GM12874 (cell line): Measurements from ENCODE around the gene TCF21.

Experiments
- CTCF ChIP-seq: IDR thresholded peaks from 2 replicates; pipeline ENCODE4 v1.5.1; 2011; ENCODE audit warnings: low read depth, mild to moderate bottlenecking, control low read depth, low read length, moderate library complexity; ENCODE audit not compliant: insufficient read depth

The TCF21 gene

GRCh38 chr6:133917781-133918180 lies 28.9 kb downstream of the TCF21 start:
- no peak for TF ChIP-seq CTCF

DNA sequence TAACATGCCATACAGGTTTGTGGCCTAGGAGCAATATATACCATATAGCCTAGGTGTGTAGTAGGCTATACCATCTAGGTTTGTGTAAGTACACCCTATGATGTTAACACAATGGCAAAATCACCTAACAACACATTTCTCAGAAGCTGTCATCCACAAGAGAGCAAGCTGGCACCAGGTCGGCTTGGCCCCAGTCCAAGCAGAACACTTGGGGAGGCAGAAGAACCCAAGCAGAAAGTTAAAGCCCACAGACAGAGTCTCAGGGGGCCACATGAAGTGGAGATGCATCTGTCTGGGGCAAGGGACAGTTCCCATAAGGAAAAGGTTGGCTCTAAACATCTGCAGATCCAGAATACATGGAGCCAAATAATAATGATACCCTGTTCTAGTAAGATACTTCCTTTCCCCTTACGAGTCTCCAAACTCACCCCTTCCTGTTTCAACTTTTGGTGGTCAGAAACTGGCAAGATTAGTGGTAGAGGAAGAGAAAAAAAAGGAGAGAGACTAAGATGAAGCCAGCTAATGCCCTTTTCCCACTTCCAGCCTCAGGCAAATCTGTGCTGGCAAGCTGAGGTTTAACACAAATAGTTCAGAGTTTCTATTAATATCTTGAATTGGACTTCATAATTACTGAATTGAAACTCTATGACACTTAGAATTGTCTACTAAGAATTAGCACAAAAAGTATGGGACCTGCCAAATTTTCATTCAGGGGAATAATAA lies 29.5 kb downstream of the TCF21 start:
- TF ChIP-seq CTCF = no peak

DNA sequence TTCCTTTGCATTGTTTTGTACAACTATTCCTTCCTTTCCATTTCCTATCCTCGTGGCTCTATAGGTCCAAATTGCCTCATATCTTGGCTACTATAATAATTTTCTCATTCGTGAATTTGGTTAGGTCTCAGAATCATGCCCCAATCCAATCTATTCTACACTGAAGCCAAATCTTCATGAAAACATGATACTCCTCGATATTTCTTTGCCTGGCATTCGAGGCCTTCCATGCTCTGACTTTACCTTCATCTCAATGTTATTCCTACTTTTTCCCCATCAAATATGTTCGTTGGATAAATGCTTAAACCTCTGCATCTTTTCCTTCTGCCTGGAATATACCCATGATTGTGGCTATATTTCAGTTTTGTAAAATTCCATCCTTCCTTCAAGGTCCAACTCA lies 30.4 kb downstream of the TCF21 start:
- no peak for TF ChIP-seq CTCF

GRCh38 chr6:133921249-133921859 lies 32.4 kb downstream of the TCF21 start:
- peak; percentile 79 for TF ChIP-seq CTCF

GRCh38 chr6:133923938-133924593 lies 35.2 kb downstream of the TCF21 start:
- peak; percentile 59; the same call in 1 of the 2 replicates for TF ChIP-seq CTCF

GRCh38 chr6:133937909-133938308 lies 49.0 kb downstream of the TCF21 start:
- no peak for TF ChIP-seq CTCF

- TF ChIP-seq CTCF = no peak
These were observed 49.6 kb downstream of the TCF21 start for GRCh38 chr6:133938533-133938932.
